Neutrophil (primary cell): ENCODE results near the gene CASKIN2.

Experiments used
- H3K27ac ChIP-seq: fragments of 200-600 bp; sonication (generic); 2 replicates; pipeline ENCODE4 v1.5.1; 2016; ENCODE audit warnings: mild to moderate bottlenecking, moderate library complexity
- H3K27me3 ChIP-seq: fragments of 200-600 bp; sonication (generic); 2 replicates; pipeline ENCODE4 v1.6.0; 2016; ENCODE audit warnings: mild to moderate bottlenecking
- H3K36me3 ChIP-seq: fragments of 200-600 bp; sonication (generic); 2 replicates; pipeline ENCODE4 v1.5.1; 2017
- H3K4me1 ChIP-seq, 2 experiments: fragments of 200-600 bp in 1 of 2; sonication (generic) in 1 of 2; 1 replicate in 1 of 2; 2 replicates in 1 of 2; pipeline versions ENCODE4 v1.5.1 to v1.6.1; 2013 to 2016; ENCODE audit warnings: low read depth in 1 of 2, low read length in 1 of 2, mild to moderate bottlenecking in 1 of 2, moderate library complexity in 1 of 2; ENCODE audit not compliant: control insufficient read depth in 1 of 2, insufficient read depth in 1 of 2
- H3K4me3 ChIP-seq, 2 experiments: fragments of 200-600 bp in 1 of 2; sonication (generic) in 1 of 2; 1 replicate in 1 of 2; 2 replicates in 1 of 2; pipeline ENCODE4 v1.5.1; 2013 to 2016; ENCODE audit warnings: low read depth in 1 of 2, low read length in 1 of 2, mild to moderate bottlenecking in 1 of 2, moderate library complexity in 1 of 2
- H3K9me3 ChIP-seq: fragments of 200-600 bp; sonication (generic); 2 replicates; pipeline ENCODE4 v1.5.1; 2016
- CTCF ChIP-seq: fragments of 200-600 bp; sonication (generic); IDR thresholded peaks from 2 replicates; pipeline ENCODE4 v1.5.1; 2016; ENCODE audit warnings: antibody characterized with exemption

CASKIN2 gene

GRCh38 chr17:75468779-75469373 lies 46.5 kb downstream of the CASKIN2 start:
- Histone ChIP-seq H3K4me3 (no peak overlapping the region), H3K9me3 (no peaks in the 10 kb centered on the region), H3K27ac (no peak overlapping the region), H3K36me3 (peaks cover 18% of the 10 kb centered on the region), H3K27me3 (no peaks in the 10 kb centered on the region), H3K4me1 (no peaks in the 10 kb centered on the region)
- TF ChIP-seq CTCF, result no peak

- Histone ChIP-seq H3K27ac (no peak overlapping the region), H3K9me3 (no peaks in the 10 kb centered on the region), H3K27me3 (no peaks in the 10 kb centered on the region), H3K36me3 (peaks cover 14% of the 10 kb centered on the region), H3K4me1 (no peaks in the 10 kb centered on the region), H3K4me3 (no peak overlapping the region)
- TF ChIP-seq CTCF, result no peak
These were observed 47.0 kb downstream of the CASKIN2 start for GRCh38 chr17:75468291-75468754.

- H3K27ac ChIP-seq, result no peak overlapping the region
- H3K9me3 ChIP-seq, result no peaks in the 10 kb centered on the region
- TF ChIP-seq CTCF, result no peak
- no peaks in the 10 kb centered on the region for H3K36me3 ChIP-seq
- no peaks in the 10 kb centered on the region for H3K27me3 ChIP-seq
- no peaks in the 10 kb centered on the region for H3K4me1 ChIP-seq
- no peak overlapping the region for H3K4me3 ChIP-seq
These were observed 50.3 kb downstream of the CASKIN2 start for GRCh38 chr17:75465039-75465438.

GRCh38 chr17:75463603-75464002 lies 51.7 kb downstream of the CASKIN2 start:
- no peak for TF ChIP-seq CTCF
- H3K27me3 ChIP-seq, result no peaks in the 10 kb centered on the region
- no peak overlapping the region for H3K27ac ChIP-seq
- H3K9me3 ChIP-seq, result no peaks in the 10 kb centered on the region
- H3K4me3 ChIP-seq, result no peak overlapping the region
- no peaks in the 10 kb centered on the region for H3K36me3 ChIP-seq
- H3K4me1 ChIP-seq, result no peaks in the 10 kb centered on the region

GRCh38 chr17:75460295-75460694 lies 55.0 kb downstream of the CASKIN2 start:
- H3K27me3 ChIP-seq, result peaks cover 6% of the 10 kb centered on the region
- peaks cover 17 to 18% of the 10 kb centered on the region in 2 experiments for H3K4me1 ChIP-seq
- H3K4me3 ChIP-seq, result no peak overlapping the region
- H3K9me3 ChIP-seq, result no peaks in the 10 kb centered on the region
- TF ChIP-seq CTCF, result no peak
- H3K36me3 ChIP-seq, result no peaks in the 10 kb centered on the region
- H3K27ac ChIP-seq, result no peak overlapping the region
